SK-N-SH treated with all-trans-retinoic acid at 6 μM for 48 hours (cell line): ENCODE results near the gene REEP6.
"Not testable (repeated sequence)": the region's sequence is repeated elsewhere in the genome, so short reads cannot be mapped to it uniquely, and the experiment has no call there.

Experiments
- ATAC-seq: fragments of 200-7000 bp; cut with Tn5 transposase; 3 replicates; pipeline ENCODE4 v1.9.1; 2020; ENCODE audit warnings: mild to moderate bottlenecking, moderate library complexity
- ARNTL ChIP-seq: fragments of 450-650 bp; formaldehyde crosslinking; IDR thresholded peaks from 2 replicates; pipeline ENCODE4 v1.5.0; 2020; ENCODE audit warnings: low read depth, mild to moderate bottlenecking, moderate library complexity, borderline replicate concordance
- CSDC2 ChIP-seq: fragments of 250-450 bp; sonication (Bioruptor Pico); IDR thresholded peaks from 2 replicates; pipeline ENCODE4 v1.5.0; 2020; ENCODE audit warnings: mild to moderate bottlenecking, moderate library complexity
- ESRRG ChIP-seq: fragments of 250-450 bp; sonication (Bioruptor Pico); IDR thresholded peaks from 2 replicates; pipeline ENCODE4 v1.6.1; 2021; ENCODE audit warnings: mild to moderate bottlenecking
- GLIS3 ChIP-seq: fragments of 250-450 bp; sonication (Bioruptor Pico); IDR thresholded peaks from 2 replicates; pipeline ENCODE4 v1.5.0; 2020; ENCODE audit warnings: mild to moderate bottlenecking, moderate library complexity
- ISL1 ChIP-seq: fragments of 250-450 bp; sonication (Bioruptor Pico); IDR thresholded peaks from 2 replicates; pipeline ENCODE4 v2.1.2; 2022; ENCODE audit warnings: mild to moderate bottlenecking, moderate library complexity
- OSR1 ChIP-seq: fragments of 250-450 bp; sonication (Bioruptor Pico); IDR thresholded peaks from 2 replicates; pipeline ENCODE4 v1.8.0; 2022; ENCODE audit warnings: moderate library complexity, mild to moderate bottlenecking, inconsistent platforms
- POU6F1 ChIP-seq: fragments of 250-450 bp; sonication (Bioruptor Pico); IDR thresholded peaks from 2 replicates; pipeline ENCODE4 v1.8.0; 2021; ENCODE audit warnings: low read depth, mild to moderate bottlenecking, moderate library complexity, borderline replicate concordance
- PPARA ChIP-seq: fragments of 250-450 bp; sonication (Bioruptor Pico); IDR thresholded peaks from 2 replicates; pipeline ENCODE4 v1.5.0; 2020; ENCODE audit warnings: mild to moderate bottlenecking, borderline replicate concordance
- RARB ChIP-seq: fragments of 250-450 bp; sonication (Bioruptor Pico); IDR thresholded peaks from 2 replicates; pipeline ENCODE4 v1.8.0; 2021; ENCODE audit warnings: mild to moderate bottlenecking, moderate library complexity
- SNAI2 ChIP-seq: fragments of 250-450 bp; sonication (Bioruptor Pico); IDR thresholded peaks from 2 replicates; pipeline ENCODE4 v1.5.0; 2020; ENCODE audit warnings: mild to moderate bottlenecking, moderate library complexity
- TOX ChIP-seq: fragments of 250-450 bp; sonication (Bioruptor Pico); IDR thresholded peaks from 2 replicates; pipeline ENCODE4 v1.8.0; 2021; ENCODE audit warnings: mild to moderate bottlenecking, moderate library complexity, borderline replicate concordance
- TSHZ2 ChIP-seq: fragments of 250-450 bp; sonication (Bioruptor Pico); IDR thresholded peaks from 2 replicates; pipeline ENCODE4 v1.5.0; 2020; ENCODE audit warnings: mild to moderate bottlenecking, moderate library complexity
- ZFP3 ChIP-seq: fragments of 250-450 bp; sonication (Bioruptor Pico); IDR thresholded peaks from 2 replicates; pipeline ENCODE4 v1.5.0; 2020; ENCODE audit warnings: mild to moderate bottlenecking, moderate library complexity
- ZNF565 ChIP-seq: fragments of 450-650 bp; formaldehyde crosslinking; conservative IDR thresholded peaks from 2 replicates; pipeline ENCODE4 v1.5.0; 2020; ENCODE audit warnings: low read depth, mild to moderate bottlenecking, moderate library complexity
- ZNF70 ChIP-seq: fragments of 450-650 bp; formaldehyde crosslinking; IDR thresholded peaks from 2 replicates; pipeline ENCODE4 v1.5.0; 2020; ENCODE audit warnings: mild to moderate bottlenecking, moderate library complexity
- TF ChIP-seq, protein P1 (sequence below): fragments of 250-450 bp; sonication (Bioruptor Pico); IDR thresholded peaks from 2 replicates; pipeline ENCODE4 v1.5.1; 2021; ENCODE audit warnings: mild to moderate bottlenecking, moderate library complexity

REEP6 gene

GRCh38 chr19:1475751-1476437 lies 15.1 kb upstream of the REEP6 start:
- no peak for TF ChIP-seq POU6F1
- TF ChIP-seq, all 23 proteins: peak for 0
- ATAC-seq, result no peak

DNA sequence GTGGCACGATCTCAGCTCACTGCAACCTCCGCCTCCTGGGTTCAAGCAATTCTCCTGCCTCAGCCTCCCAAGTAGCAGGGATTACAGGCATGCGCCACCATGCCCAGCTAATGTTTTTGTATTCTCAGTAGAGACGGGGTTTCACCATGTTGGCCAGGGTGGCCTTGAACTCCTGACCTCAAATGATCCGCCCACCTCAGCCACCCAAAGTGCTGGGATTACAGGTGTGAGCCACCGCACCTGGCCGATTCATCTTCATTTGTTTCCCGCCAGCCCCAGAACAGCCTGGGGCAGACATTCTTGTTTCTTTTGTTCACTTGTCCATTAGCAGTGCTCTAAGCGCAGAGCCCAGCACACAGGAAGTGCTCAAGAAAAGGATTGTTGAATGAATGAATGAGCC lies 13.9 kb upstream of the REEP6 start:
- not testable (repeated sequence) for ATAC-seq

GRCh38 chr19:1478934-1479707 lies 11.9 kb upstream of the REEP6 start, which contains the start of gene C19orf25:
C19orf25 (minus strand) TSS chr19:1479215; CDS start chr19:1478903, 312 bp downstream.
- peak; percentile 100 for TF ChIP-seq ZFP3
- peak; percentile 6; the same call in 1 of the 2 replicates for TF ChIP-seq ZNF70 (CRISPR knock-in tag)
- no peak for TF ChIP-seq TOX (CRISPR knock-in tag)
- TF ChIP-seq, all 23 proteins: peak for 2
- ATAC-seq, result peak; percentile 96

DNA sequence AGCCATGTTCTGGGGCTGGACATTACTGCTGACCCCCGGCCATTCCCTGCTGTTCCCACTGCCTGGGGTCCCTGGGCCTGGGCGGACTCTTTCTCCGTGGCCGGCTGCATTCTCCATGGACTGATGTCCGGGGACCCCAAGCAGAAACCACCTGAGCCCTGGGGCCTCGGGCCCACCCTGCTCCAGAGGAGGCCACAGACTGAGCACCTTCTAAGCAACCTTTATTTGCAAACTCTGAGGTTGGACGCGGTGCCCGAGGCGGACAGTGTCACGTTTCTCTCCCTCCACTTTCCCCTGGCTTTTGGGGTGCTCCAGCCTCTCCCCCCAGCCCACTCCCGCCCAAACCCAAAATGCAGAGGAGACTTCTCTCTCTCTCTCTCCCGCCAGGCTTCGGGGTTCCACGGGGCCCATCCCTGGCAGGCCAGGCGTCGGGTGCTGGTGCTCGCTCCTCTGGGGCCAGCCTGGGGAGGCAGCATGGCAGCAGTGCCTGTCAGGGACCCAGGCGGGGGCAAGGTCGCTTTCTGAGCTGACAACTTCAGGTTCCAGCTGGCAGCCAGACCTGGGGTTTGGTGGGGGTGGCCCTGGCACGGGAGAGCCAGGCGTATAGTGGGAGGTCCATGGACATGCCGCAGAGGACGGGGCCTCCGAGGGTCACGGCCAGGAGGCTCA lies 9.6 kb upstream of the REEP6 start:
- ATAC-seq, result no peak
- TF ChIP-seq RARB (CRISPR knock-in tag) (no peak), TOX (CRISPR knock-in tag) (no peak), TSHZ2 (CRISPR knock-in tag) (no peak), SNAI2 (no peak), ESRRG (CRISPR knock-in tag) (no peak), PPARA (no peak), ARNTL (CRISPR knock-in tag) (no peak), CSDC2 (CRISPR knock-in tag) (no peak), GLIS3 (CRISPR knock-in tag) (no peak), ZNF70 (CRISPR knock-in tag) (no peak), ZFP3 (no peak), POU6F1 (no peak), OSR1 (CRISPR knock-in tag) (no peak), ZNF565 (CRISPR knock-in tag) (no peak)
- TF ChIP-seq, protein P1, sequence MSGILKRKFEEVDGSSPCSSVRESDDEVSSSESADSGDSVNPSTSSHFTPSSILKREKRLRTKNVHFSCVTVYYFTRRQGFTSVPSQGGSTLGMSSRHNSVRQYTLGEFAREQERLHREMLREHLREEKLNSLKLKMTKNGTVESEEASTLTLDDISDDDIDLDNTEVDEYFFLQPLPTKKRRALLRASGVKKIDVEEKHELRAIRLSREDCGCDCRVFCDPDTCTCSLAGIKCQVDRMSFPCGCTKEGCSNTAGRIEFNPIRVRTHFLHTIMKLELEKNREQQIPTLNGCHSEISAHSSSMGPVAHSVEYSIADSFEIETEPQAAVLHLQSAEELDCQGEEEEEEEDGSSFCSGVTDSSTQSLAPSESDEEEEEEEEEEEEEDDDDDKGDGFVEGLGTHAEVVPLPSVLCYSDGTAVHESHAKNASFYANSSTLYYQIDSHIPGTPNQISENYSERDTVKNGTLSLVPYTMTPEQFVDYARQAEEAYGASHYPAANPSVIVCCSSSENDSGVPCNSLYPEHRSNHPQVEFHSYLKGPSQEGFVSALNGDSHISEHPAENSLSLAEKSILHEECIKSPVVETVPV (CRISPR knock-in tag), result no peak
- TF ChIP-seq, all 23 proteins: peak for 0

- no peak for ATAC-seq
- TF ChIP-seq ISL1 (CRISPR knock-in tag), result no peak
- TF ChIP-seq CSDC2 (CRISPR knock-in tag), result no peak
- TF ChIP-seq OSR1 (CRISPR knock-in tag), result no peak
- TF ChIP-seq, protein P1 (CRISPR knock-in tag), result no peak
- no peak for TF ChIP-seq GLIS3 (CRISPR knock-in tag)
Observed at GRCh38 chr19:1481893-1482360, 9.1 kb upstream of the REEP6 start.
